ENCODE data around the gene CASK.

- no peak for TF ChIP-seq NFRKB (IDR thresholded peaks at IDR 0.05)
- no peak; the same call in 1 of the 2 replicates for TF ChIP-seq CTBP1 (IDR thresholded peaks at IDR 0.05; ENCODE audit: borderline replicate concordance)
Observed at GRCh38 chrX:41604766-41605543, 318.4 kb downstream of the CASK start.
